HepG2 (cell line): Measurements from ENCODE around the gene GPC6. TPM values are rescaled to one million over a fixed set of nuclear protein-coding genes. Genes with fewer than 3 reads are reported as not detected.

Experiments
- FIP1L1 ChIP-seq: fragments of 200-400 bp; formaldehyde crosslinking; IDR thresholded peaks from 2 replicates; pipeline ENCODE4 v1.6.1; 2018; ENCODE audit warnings: low read depth, mild to moderate bottlenecking, low read length, moderate library complexity, borderline replicate concordance; ENCODE audit not compliant: insufficient read depth
- FOXP4 ChIP-seq: sonication (generic); formaldehyde crosslinking; IDR thresholded peaks from 2 replicates; pipeline ENCODE4 v1.4.0; 2020; ENCODE audit warnings: missing genetic modification reagents
- HMGXB3 ChIP-seq: sonication (generic); formaldehyde crosslinking; IDR thresholded peaks from 2 replicates; pipeline ENCODE4 v1.4.0; 2020; ENCODE audit warnings: missing genetic modification reagents, borderline replicate concordance
- HNF4G ChIP-seq, 2 experiments: sonication (generic) in 1 of 2; formaldehyde crosslinking in 1 of 2; IDR thresholded peaks; 2 replicates each; pipeline versions ENCODE4 v1.4.0 to v1.6.1; 2011 to 2020; ENCODE audit warnings: borderline replicate concordance in 2 of 2, low read depth in 2 of 2, mild to moderate bottlenecking in 2 of 2, low read length in 1 of 2, missing genetic modification reagents in 1 of 2, moderate library complexity in 1 of 2
- KMT2B ChIP-seq: IDR thresholded peaks from 2 replicates; pipeline ENCODE4 v1.6.1; 2016; ENCODE audit warnings: missing genetic modification reagents, missing compliant biosample characterization
- MIER3 ChIP-seq: IDR thresholded peaks from 2 replicates; pipeline ENCODE4 v1.6.1; 2016; ENCODE audit warnings: missing compliant biosample characterization, borderline replicate concordance
- MYC ChIP-seq: sonication (generic); formaldehyde crosslinking; IDR thresholded peaks from 2 replicates; pipeline ENCODE4 v1.9.0; 2021; ENCODE audit warnings: missing genetic modification reagents, borderline replicate concordance
- POLR2G ChIP-seq: fragments of 200-400 bp; formaldehyde crosslinking; IDR thresholded peaks from 2 replicates; pipeline ENCODE4 v1.6.1; 2018; ENCODE audit warnings: mild to moderate bottlenecking, low read depth, low read length, moderate library complexity
- TOE1 ChIP-seq: sonication (generic); formaldehyde crosslinking; IDR thresholded peaks from 2 replicates; pipeline ENCODE4 v1.4.0; 2020; ENCODE audit warnings: mild to moderate bottlenecking, missing genetic modification reagents
- ZFP91 ChIP-seq: sonication (generic); formaldehyde crosslinking; IDR thresholded peaks from 2 replicates; pipeline ENCODE4 v1.9.0; 2022; ENCODE audit warnings: missing genetic modification reagents, mild to moderate bottlenecking, borderline replicate concordance
- ZNF577 ChIP-seq: sonication (generic); formaldehyde crosslinking; IDR thresholded peaks from 2 replicates; pipeline ENCODE4 v1.4.0; 2020; ENCODE audit warnings: mild to moderate bottlenecking, low read depth, missing genetic modification reagents, borderline replicate concordance
- ZNF775 ChIP-seq: sonication (generic); formaldehyde crosslinking; IDR thresholded peaks from 2 replicates; pipeline ENCODE4 v1.4.0; 2020; ENCODE audit warnings: missing genetic modification reagents, mild to moderate bottlenecking, moderate library complexity, borderline replicate concordance
- polyA plus RNA-seq, 8 experiments: library from polyadenylated mRNA; depleted of rRNA in 3 of 8; stranded (reverse) in 7 of 8; unstranded in 1 of 8; fragments of >200 nt; fragmentation: Illumina TruSeq in 4 of 8; extraction: Trizol in 4 of 8; gene quantifications; 2 replicates each; pipeline versions ENCODE4 v1.2.1 to v1.2.3, GENCODE V29; 2011 to 2016; ENCODE audit warnings: low read depth in 4 of 8, missing spikeins in 1 of 8, mixed read lengths in 1 of 8; ENCODE audit not compliant: insufficient read depth in 1 of 8
- total RNA-seq, 5 experiments: library from RNA; depleted of rRNA; stranded (reverse); fragments of >200 nt; fragmentation: Illumina TruSeq; extraction: Trizol; gene quantifications; 2 replicates each; pipeline ENCODE4 v1.2.3, GENCODE V29; 2016; ENCODE audit warnings: low read depth in 1 of 5
- TF ChIP-seq, protein P1 (sequence below): IDR thresholded peaks from 2 replicates; pipeline ENCODE4 v1.6.1; 2016; ENCODE audit warnings: mild to moderate bottlenecking, missing biosample characterization, missing genetic modification reagents
- TF ChIP-seq, protein P2 (sequence below): IDR thresholded peaks from 2 replicates; pipeline ENCODE4 v1.4.0; 2020; ENCODE audit warnings: mild to moderate bottlenecking, missing genetic modification reagents

GPC6 gene
- total and polyA plus RNA-seq, 2 of the 13 experiments (the other 11 are each of a cell fraction or from before 2014, with no cell fraction given) = 24.5 to 33.9 TPM

DNA sequence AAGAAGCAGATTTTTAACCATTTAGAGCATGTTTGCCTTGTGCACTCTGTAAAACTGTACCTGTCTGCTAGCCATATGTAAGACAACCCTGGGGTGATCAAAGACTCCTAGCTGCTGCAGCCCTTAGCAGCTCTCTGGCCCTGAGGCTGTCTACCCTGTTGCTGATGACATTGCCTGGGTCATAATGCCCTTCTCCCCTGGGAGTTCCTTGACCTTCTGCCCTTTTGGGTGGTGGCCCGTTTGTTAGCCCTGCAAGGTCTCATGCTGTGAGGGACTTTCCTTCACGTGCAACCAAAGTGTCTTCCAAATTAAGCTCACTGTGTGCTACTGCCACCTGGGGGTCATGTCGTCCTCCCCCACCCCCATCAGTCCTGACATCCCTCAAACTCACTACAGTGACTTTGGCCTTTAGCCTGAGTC, 7.4 kb downstream of the GPC6 start (continued):
- TF ChIP-seq, protein P1, sequence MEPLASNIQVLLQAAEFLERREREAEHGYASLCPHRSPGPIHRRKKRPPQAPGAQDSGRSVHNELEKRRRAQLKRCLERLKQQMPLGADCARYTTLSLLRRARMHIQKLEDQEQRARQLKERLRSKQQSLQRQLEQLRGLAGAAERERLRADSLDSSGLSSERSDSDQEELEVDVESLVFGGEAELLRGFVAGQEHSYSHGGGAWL (CRISPR knock-in tag) = no peak
- no peak for TF ChIP-seq FIP1L1
- TF ChIP-seq HMGXB3 (CRISPR knock-in tag) = no peak
- no peak for TF ChIP-seq TOE1 (CRISPR knock-in tag)
- TF ChIP-seq POLR2G = no peak
- TF ChIP-seq MIER3 (CRISPR knock-in tag) = peak; percentile 38; the same call in 1 of the 2 replicates
- TF ChIP-seq ZNF577 = no peak
- TF ChIP-seq, protein P2, sequence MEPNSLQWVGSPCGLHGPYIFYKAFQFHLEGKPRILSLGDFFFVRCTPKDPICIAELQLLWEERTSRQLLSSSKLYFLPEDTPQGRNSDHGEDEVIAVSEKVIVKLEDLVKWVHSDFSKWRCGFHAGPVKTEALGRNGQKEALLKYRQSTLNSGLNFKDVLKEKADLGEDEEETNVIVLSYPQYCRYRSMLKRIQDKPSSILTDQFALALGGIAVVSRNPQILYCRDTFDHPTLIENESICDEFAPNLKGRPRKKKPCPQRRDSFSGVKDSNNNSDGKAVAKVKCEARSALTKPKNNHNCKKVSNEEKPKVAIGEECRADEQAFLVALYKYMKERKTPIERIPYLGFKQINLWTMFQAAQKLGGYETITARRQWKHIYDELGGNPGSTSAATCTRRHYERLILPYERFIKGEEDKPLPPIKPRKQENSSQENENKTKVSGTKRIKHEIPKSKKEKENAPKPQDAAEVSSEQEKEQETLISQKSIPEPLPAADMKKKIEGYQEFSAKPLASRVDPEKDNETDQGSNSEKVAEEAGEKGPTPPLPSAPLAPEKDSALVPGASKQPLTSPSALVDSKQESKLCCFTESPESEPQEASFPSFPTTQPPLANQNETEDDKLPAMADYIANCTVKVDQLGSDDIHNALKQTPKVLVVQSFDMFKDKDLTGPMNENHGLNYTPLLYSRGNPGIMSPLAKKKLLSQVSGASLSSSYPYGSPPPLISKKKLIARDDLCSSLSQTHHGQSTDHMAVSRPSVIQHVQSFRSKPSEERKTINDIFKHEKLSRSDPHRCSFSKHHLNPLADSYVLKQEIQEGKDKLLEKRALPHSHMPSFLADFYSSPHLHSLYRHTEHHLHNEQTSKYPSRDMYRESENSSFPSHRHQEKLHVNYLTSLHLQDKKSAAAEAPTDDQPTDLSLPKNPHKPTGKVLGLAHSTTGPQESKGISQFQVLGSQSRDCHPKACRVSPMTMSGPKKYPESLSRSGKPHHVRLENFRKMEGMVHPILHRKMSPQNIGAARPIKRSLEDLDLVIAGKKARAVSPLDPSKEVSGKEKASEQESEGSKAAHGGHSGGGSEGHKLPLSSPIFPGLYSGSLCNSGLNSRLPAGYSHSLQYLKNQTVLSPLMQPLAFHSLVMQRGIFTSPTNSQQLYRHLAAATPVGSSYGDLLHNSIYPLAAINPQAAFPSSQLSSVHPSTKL (CRISPR knock-in tag) = peak; percentile 71
- peak; percentile 25; the same call in 1 of the 2 replicates for TF ChIP-seq MYC (CRISPR knock-in tag)
- TF ChIP-seq ZFP91 (CRISPR knock-in tag) = peak; percentile 42; the same call in 1 of the 2 replicates
- 0 out of 2 replicates have a peak, but pooled peaks have one; percentile 16 for TF ChIP-seq FOXP4 (CRISPR knock-in tag)
- no peak for TF ChIP-seq HNF4G (IDR thresholded peaks at IDR 0.05; ENCODE audit: borderline replicate concordance, low read depth, low read length)
- TF ChIP-seq HNF4G (CRISPR knock-in tag; IDR thresholded peaks at IDR 0.05; ENCODE audit: borderline replicate concordance, low read depth) = no peak
- no peak for TF ChIP-seq KMT2B (CRISPR knock-in tag)
- TF ChIP-seq ZNF775 = no peak
